ENCODE data around the gene DAGLA. TPM values are rescaled to one million over a fixed set of nuclear protein-coding genes. Genes with fewer than 3 reads are reported as not detected.

The DAGLA gene
- total and polyA plus RNA-seq, 2 donors (not counting 3 experiments of a cell fraction or from before 2014, with no cell fraction given), result 2.5 to 4.7 TPM

GRCh38 chr11:61776561-61777075 is 96.4 kb downstream of the DAGLA start:
- FAIRE-seq, result peak; percentile 55

More at GRCh38 chr11:61776561-61777075, 96.4 kb downstream of the DAGLA start:
- Histone ChIP-seq H3K4me2 (ENCODE audit: insufficient read depth, low read length) (no peak overlapping the region), H3K9me3 (replicated peaks; ENCODE audit: control insufficient read depth, insufficient read depth, low read length) (no peaks in the 10 kb centered on the region), H3K27ac (ENCODE audit: insufficient read depth, low read depth, low read length) (no peak overlapping the region), H3K4me1 (ENCODE audit: control insufficient read depth, extremely low read depth, insufficient read depth, low read length) (peaks cover 6% of the 10 kb centered on the region), H3K9me1 (replicated peaks; ENCODE audit: control insufficient read depth, extremely low read depth, insufficient read depth, low read length) (no peaks in the 10 kb centered on the region), H2AFZ (ENCODE audit: low read depth, low read length) (no peak overlapping the region), H3K79me2 (ENCODE audit: control insufficient read depth, insufficient read depth, low read length) (no peaks in the 10 kb centered on the region), H3K27me3 (ENCODE audit: control insufficient read depth in 2 of 2, insufficient read depth in 2 of 2, low read length in 2 of 2) (no peaks in the 10 kb centered on the region), H3K9ac (replicated peaks; ENCODE audit: extremely low read depth, insufficient read depth, low read length) (no peak overlapping the region), H3K4me3 (replicated peaks in 1 of 3; ENCODE audit: insufficient read depth in 1 of 3, low read depth in 1 of 3, low read length in 3 of 3) (no peak overlapping the region), H4K20me1 (replicated peaks; ENCODE audit: control insufficient read depth, extremely low read depth, insufficient read depth, low read length) (no peaks in the 10 kb centered on the region), H3K36me3 (ENCODE audit: control insufficient read depth in 2 of 2, extremely low read depth in 1 of 2, insufficient read depth in 2 of 2, low read length in 2 of 2) (no peaks in the 10 kb centered on the region)
- DNase-seq (ENCODE audit: low read depth, low spot score), result peak; percentile 50
- dilution Hi-C loops (cut with MboI; ENCODE audit: extremely low pct_ligation_motif_present, low sequenced_read_pairs), result no loop called here
- BruUV-seq (replicated peaks), result no TSS peak
- TF ChIP-seq, protein P1, sequence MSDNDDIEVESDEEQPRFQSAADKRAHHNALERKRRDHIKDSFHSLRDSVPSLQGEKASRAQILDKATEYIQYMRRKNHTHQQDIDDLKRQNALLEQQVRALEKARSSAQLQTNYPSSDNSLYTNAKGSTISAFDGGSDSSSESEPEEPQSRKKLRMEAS (IDR thresholded peaks at IDR 0.05; ENCODE audit: insufficient read depth, insufficient read length), result no peak
- TF ChIP-seq, protein P2, sequence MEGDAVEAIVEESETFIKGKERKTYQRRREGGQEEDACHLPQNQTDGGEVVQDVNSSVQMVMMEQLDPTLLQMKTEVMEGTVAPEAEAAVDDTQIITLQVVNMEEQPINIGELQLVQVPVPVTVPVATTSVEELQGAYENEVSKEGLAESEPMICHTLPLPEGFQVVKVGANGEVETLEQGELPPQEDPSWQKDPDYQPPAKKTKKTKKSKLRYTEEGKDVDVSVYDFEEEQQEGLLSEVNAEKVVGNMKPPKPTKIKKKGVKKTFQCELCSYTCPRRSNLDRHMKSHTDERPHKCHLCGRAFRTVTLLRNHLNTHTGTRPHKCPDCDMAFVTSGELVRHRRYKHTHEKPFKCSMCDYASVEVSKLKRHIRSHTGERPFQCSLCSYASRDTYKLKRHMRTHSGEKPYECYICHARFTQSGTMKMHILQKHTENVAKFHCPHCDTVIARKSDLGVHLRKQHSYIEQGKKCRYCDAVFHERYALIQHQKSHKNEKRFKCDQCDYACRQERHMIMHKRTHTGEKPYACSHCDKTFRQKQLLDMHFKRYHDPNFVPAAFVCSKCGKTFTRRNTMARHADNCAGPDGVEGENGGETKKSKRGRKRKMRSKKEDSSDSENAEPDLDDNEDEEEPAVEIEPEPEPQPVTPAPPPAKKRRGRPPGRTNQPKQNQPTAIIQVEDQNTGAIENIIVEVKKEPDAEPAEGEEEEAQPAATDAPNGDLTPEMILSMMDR (IDR thresholded peaks at IDR 0.05; ENCODE audit: extremely low read depth in 1 of 2, insufficient read depth in 1 of 2, low read depth in 1 of 2, low read length in 2 of 2), result peak; percentile 72 to 86
- ChIA-PET POLR2A (no interaction called here), CTCF (interaction anchor here (1.0 to 4.1 kb wide), 5 partner anchors 10 to 332 kb away, joined by 4 to 91 read pairs (median 5); no protein-coding TSS in a partner anchor)
- intact Hi-C loops (cut with micrococcal nuclease), result loop anchor here (1.0 kb wide), 2 partner anchors 24 to 29 kb away; partner anchors contain the start of gene MYRF

Measured in endothelial cell of umbilical vein (primary cell).